A673 (cell line): ENCODE measurements around the gene CRY2. TPM values are rescaled to one million over a fixed set of nuclear protein-coding genes. Genes with fewer than 3 reads are reported as not detected.

Experiments used
- BruUV-seq: library from RNA; stranded (reverse); fragments of 400-500 nt; replicated peaks from 2 replicates; lab custom pipeline; 2021; lab: Mats Ljungman, UMichigan
- CTCF ChIA-PET: fragments of 300-600 bp; sonication (Branson Sonifier 250); formaldehyde crosslinking; loops from one replicate; lab custom pipeline; 2022; ENCODE audit warnings: antibody characterized with exemption; lab: Charles Lee
- POLR2A ChIA-PET: fragments of 300-600 bp; sonication (Branson Sonifier 250); formaldehyde crosslinking; loops from one replicate; lab custom pipeline; 2022; ENCODE audit warnings: antibody characterized with exemption; ENCODE audit not compliant: low non-redundant PET; lab: Charles Lee
- DNase-seq: peaks from one replicate; pipeline ENCODE4 v3.0.0-alpha.2; 2015; ENCODE audit warnings: low spot score
- H3K27ac ChIP-seq: fragments of 200-600 bp; sonication (generic); 2 replicates; pipeline ENCODE4 v1.5.1; 2016; ENCODE audit warnings: mixed run types, low read depth, mild to moderate bottlenecking, mixed read lengths, antibody characterized with exemption, low read length; ENCODE audit not compliant: poor library complexity, severe bottlenecking
- H3K27me3 ChIP-seq: fragments of 200-600 bp; sonication (generic); replicated peaks from 2 replicates; pipeline ENCODE4 v1.6.1; 2017; ENCODE audit warnings: mixed run types, low read depth, mild to moderate bottlenecking, mixed read lengths, antibody characterized with exemption, low read length; ENCODE audit not compliant: insufficient read depth, poor library complexity
- H3K36me3 ChIP-seq: fragments of 200-600 bp; sonication (generic); 2 replicates; pipeline ENCODE4 v1.6.1; 2016; ENCODE audit warnings: mixed run types, mild to moderate bottlenecking, mixed read lengths, antibody characterized with exemption, low read length; ENCODE audit not compliant: insufficient read depth, poor library complexity, severe bottlenecking
- H3K4me1 ChIP-seq: fragments of 200-600 bp; sonication (generic); 2 replicates; pipeline ENCODE4 v1.6.1; 2017; ENCODE audit warnings: mixed run types, mild to moderate bottlenecking, mixed read lengths, antibody characterized with exemption, low read length; ENCODE audit not compliant: insufficient read depth, poor library complexity, severe bottlenecking
- H3K4me3 ChIP-seq: fragments of 200-600 bp; sonication (generic); 2 replicates; pipeline ENCODE4 v1.5.1; 2016; ENCODE audit warnings: low read depth, mixed run types, mild to moderate bottlenecking, mixed read lengths, low read length; ENCODE audit not compliant: poor library complexity, severe bottlenecking
- H3K9me3 ChIP-seq: fragments of 200-600 bp; sonication (generic); 2 replicates; pipeline ENCODE4 v1.6.1; 2016; ENCODE audit warnings: mixed run types, low read depth, mild to moderate bottlenecking, mixed read lengths, antibody characterized with exemption, low read length; ENCODE audit not compliant: poor library complexity, severe bottlenecking
- CTCF ChIP-seq: fragments of 300-800, 200-600 bp; sonication (generic); conservative IDR thresholded peaks from 2 replicates; pipeline ENCODE4 v1.5.1; 2017; ENCODE audit warnings: low read depth, mild to moderate bottlenecking, antibody characterized with exemption, low read length, moderate library complexity, mixed read lengths
- EZH2 ChIP-seq: fragments of 200-600 bp; sonication (generic); IDR thresholded peaks from 2 replicates; pipeline ENCODE4 v1.6.1; 2017; ENCODE audit warnings: borderline replicate concordance, low read depth, mild to moderate bottlenecking, mixed read lengths, antibody characterized with exemption, low read length; ENCODE audit not compliant: poor library complexity, severe bottlenecking
- intact Hi-C: fragments of 100-400 bp; cut with micrococcal nuclease; formaldehyde crosslinking; loops from one replicate; pipeline ENCODE4 v1.10.0; 2022; ENCODE audit not compliant: unreplicated experiment
- total RNA-seq: library from RNA; stranded (reverse); gene quantifications from 2 replicates; pipeline ENCODE4 v1.2.3, GENCODE V29; 2021

The CRY2 gene
- total RNA-seq, 1 experiment from 2014 or later, result 46.4 TPM

GRCh38 chr11:45913942-45914635 lies 66.8 kb downstream of the CRY2 start:
- H3K27ac ChIP-seq, result no peak overlapping the region
- POLR2A ChIA-PET, result no interaction called here
- H3K36me3 ChIP-seq, result peaks cover 20% of the 10 kb centered on the region
- no peak for DNase-seq
- H3K4me1 ChIP-seq, result peaks cover 8% of the 10 kb centered on the region
- no peak for TF ChIP-seq CTCF
- TF ChIP-seq EZH2, result no peak
- CTCF ChIA-PET, result no interaction called here
- no peak overlapping the region for H3K4me3 ChIP-seq
- intact Hi-C loops, result no loop called here
- H3K27me3 ChIP-seq, result no peaks in the 10 kb centered on the region
- BruUV-seq, result no TSS peak
- H3K9me3 ChIP-seq, result no peaks in the 10 kb centered on the region

GRCh38 chr11:45915446-45915845 lies 68.2 kb downstream of the CRY2 start:
- H3K9me3 ChIP-seq, result no peaks in the 10 kb centered on the region
- TF ChIP-seq CTCF (no peak), EZH2 (no peak)
- H3K27me3 ChIP-seq, result no peaks in the 10 kb centered on the region
- ChIA-PET POLR2A (interaction anchor here (0.6 kb wide), 1 partner anchor 68 kb away, joined by 3 read pairs; no protein-coding TSS in a partner anchor), CTCF (no interaction called here)
- intact Hi-C loops, result loop anchor here (5.0 kb wide), 2 partner anchors 68 to 207 kb away; partner anchors contain the start of genes CRY2 and PHF21A
- no peak for DNase-seq
- H3K4me3 ChIP-seq, result no peak overlapping the region
- H3K27ac ChIP-seq, result no peak overlapping the region
- H3K36me3 ChIP-seq, result peaks cover 20% of the 10 kb centered on the region
- no TSS peak for BruUV-seq
- H3K4me1 ChIP-seq, result peaks cover 8% of the 10 kb centered on the region

GRCh38 chr11:45917286-45917622 lies 70.0 kb downstream of the CRY2 start:
- TF ChIP-seq CTCF, result no peak
- TF ChIP-seq EZH2, result no peak
- ChIA-PET POLR2A (interaction anchor here (0.6 to 0.8 kb wide), 2 partner anchors 326 to 1617 kb away, joined by 3 read pairs; no protein-coding TSS in a partner anchor), CTCF (interaction anchor here (1.0 kb wide), 1 partner anchor 89 kb away, joined by 5 read pairs; no protein-coding TSS in a partner anchor)
- no peak for DNase-seq
- H3K27ac ChIP-seq, result peak overlapping the region; percentile 87
- H3K9me3 ChIP-seq, result no peaks in the 10 kb centered on the region
- H3K4me1 ChIP-seq, result peaks cover 8% of the 10 kb centered on the region
- peaks cover 20% of the 10 kb centered on the region for H3K36me3 ChIP-seq
- peak overlapping the region; percentile 71 for H3K4me3 ChIP-seq
- intact Hi-C loops, result loop anchor here (2.0 to 5.0 kb wide), 3 partner anchors 44 to 205 kb away; partner anchors contain the start of genes CRY2 and PHF21A
- no peaks in the 10 kb centered on the region for H3K27me3 ChIP-seq
- TSS peak; percentile 39 for BruUV-seq
